GM20000 (cell line): ENCODE data around the gene CPLANE1.
A peak's percentile ranks its signal among the peaks of the same experiment; 100 is the strongest.
"Not testable (repeated sequence)": the region's sequence is repeated elsewhere in the genome, so short reads cannot be mapped to it uniquely, and the experiment has no call there.

Experiments
- DNase-seq: peaks from one replicate; pipeline ENCODE4 v3.0.0; 2012; ENCODE audit warnings: low spot score
- CTCF ChIP-seq: IDR thresholded peaks from 2 replicates; pipeline ENCODE4 v1.5.1; 2012; ENCODE audit warnings: mild to moderate bottlenecking, control low read depth; ENCODE audit errors: extremely low read depth, missing control alignments

CPLANE1 gene

GRCh38 chr5:37222181-37222580 is 27.0 kb downstream of the CPLANE1 start:
- TF ChIP-seq CTCF = no peak
- DNase-seq = no peak

GRCh38 chr5:37220426-37220825 is 28.8 kb downstream of the CPLANE1 start:
- not testable (repeated sequence) for DNase-seq

- DNase-seq = not testable (repeated sequence)
These were observed 29.8 kb downstream of the CPLANE1 start for GRCh38 chr5:37219384-37219783.

GRCh38 chr5:37217976-37218375 is 31.2 kb downstream of the CPLANE1 start:
- no peak for TF ChIP-seq CTCF
- no peak for DNase-seq

GRCh38 chr5:37214550-37214949 is 34.6 kb downstream of the CPLANE1 start:
- DNase-seq = no peak

GRCh38 chr5:37212096-37212495 is 37.1 kb downstream of the CPLANE1 start:
- DNase-seq = no peak
- no peak for TF ChIP-seq CTCF

More at GRCh38 chr5:37214550-37214949, 34.6 kb downstream of the CPLANE1 start:
- TF ChIP-seq CTCF = no peak

- no peak for DNase-seq
These were observed 37.5 kb downstream of the CPLANE1 start for GRCh38 chr5:37211661-37212060.

GRCh38 chr5:37208883-37209797 is 40.0 kb downstream of the CPLANE1 start:
- TF ChIP-seq CTCF = no peak
- peak; percentile 45 for DNase-seq

More at GRCh38 chr5:37211661-37212060, 37.5 kb downstream of the CPLANE1 start:
- TF ChIP-seq CTCF = no peak
